GM18907 (cell line): ENCODE measurements around the gene PLEKHA4.
"Not testable (repeated sequence)": the region's sequence is repeated elsewhere in the genome, so short reads cannot be mapped to it uniquely, and the experiment has no call there.

Experiments
- ATAC-seq: cut with Tn5 transposase; IDR thresholded peaks from one replicate; pipeline ENCODE4 v1.9.1; 2021; ENCODE audit warnings: mild to moderate bottlenecking, moderate library complexity; ENCODE audit not compliant: unreplicated experiment

PLEKHA4 gene

DNA sequence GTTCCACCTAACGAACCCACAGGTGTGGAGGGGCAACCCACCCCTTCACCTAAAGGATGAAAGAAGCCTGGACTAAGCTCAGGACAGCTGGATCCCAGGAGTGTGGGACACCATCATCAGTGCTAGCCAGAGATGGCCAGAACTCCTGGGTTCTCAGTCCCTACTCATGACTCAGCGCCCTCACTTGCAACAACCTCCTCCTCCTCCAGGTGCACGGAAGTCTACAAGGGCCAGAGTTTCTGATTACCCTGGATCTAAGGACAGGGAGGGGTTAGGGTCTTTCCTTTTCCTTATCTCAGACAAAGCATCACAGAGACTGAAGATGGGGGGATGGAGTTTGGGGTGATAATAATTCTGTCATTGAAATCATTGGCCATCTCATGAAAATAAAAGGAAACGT, 22.1 kb upstream of the PLEKHA4 start:
- no peak for ATAC-seq

- ATAC-seq: not testable (repeated sequence)
These were observed 21.1 kb upstream of the PLEKHA4 start for GRCh38 chr19:48889496-48889895.

DNA sequence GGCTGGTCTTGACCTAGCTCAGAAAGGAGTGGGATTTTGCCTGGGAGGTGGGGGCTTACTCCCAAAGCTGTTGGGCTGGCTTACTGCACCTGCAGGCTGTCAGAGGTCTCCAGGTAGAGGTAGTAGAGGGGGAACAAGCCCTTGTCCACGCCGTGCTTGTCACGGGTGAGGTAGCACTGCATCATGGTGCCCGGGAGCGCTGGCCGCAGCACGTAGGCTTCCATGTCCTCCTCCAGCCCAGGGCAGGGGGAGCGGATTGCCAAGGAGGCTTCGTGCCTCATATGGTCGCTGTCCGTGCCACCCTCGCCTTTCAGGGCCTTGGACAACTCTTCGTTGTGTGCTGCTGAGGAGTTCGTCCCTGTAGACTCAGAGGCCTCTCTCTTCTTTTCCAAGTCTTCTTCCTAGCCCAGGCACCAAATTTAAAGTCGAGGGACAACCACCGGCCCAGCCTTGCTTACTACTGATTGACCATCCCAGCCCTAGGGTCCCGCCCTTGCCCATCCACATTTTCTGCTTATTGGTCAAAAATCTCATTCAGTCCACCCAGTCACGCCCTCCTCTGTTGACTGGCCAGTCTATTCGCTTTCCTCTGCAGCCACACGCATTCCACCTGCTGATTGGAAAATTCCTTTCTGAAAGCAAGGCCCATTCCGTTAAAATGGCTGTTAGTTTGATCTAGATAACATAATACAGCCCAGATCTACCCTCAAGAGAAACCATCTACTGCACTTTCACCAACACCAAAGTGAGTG, 19.6 kb upstream of the PLEKHA4 start:
- ATAC-seq: no peak

DNA sequence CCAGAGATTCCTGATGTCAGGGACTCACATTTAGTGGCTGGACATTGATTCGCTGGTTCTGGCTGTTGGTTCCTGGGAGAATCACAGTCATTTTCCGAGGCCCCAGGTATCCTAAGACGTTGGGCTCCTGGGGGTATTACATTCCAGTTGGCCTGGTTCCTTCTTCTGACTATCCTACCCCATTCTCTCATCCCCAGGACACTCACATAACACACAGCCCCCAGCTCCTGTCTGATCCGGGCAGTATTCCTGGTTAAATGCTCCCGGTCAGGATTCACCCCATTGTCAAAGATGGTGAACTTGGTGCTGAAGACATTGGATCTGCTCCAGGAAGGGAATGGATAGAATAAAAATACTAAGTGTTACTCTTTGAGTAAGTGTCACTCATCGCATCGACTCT, 15.3 kb upstream of the PLEKHA4 start:
- ATAC-seq: no peak

DNA sequence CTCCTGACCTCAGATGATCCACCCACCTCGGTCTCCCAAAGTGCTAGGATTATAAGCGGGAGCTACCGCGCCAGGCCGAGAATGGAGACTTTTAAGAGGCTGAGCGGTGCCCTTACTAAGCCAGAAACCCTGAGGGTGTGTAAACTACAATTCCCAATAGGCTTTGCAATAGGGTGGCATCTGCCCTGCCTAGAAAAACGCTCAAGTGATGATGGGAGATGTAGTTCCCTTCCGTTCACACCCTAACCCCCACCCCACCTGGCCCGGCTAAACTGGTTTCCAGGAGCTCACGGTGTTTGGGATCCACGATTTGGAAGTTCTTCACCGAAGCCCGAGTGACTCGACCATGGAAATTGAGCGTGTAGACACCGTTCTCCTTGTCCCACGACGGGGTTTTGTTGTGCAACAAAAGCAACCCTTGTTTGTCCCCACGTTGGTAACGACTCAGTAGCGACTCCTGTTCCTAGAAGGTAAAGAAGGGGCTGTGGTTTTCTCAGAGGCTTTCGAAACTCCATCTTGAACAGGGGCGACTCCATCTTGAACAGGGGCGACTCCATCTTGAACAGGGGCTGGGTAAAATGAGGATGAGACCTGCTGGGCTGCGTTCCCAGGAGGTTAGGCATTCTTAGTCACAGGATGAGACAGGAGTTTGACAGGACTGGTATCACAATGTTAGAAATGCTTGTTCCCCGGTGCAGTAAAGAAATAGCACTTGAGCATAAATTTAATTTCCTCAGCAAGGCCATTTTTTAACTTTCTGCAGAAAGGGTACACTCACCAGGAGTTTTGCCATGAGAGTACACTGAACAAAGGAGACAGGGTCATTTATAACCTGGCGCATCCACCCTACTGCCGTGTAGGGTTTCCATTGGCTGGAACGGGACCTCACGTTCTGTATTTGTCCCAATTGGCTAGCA, 13.6 kb upstream of the PLEKHA4 start:
- ATAC-seq: no peak

GRCh38 chr19:48879696-48880095, 11.3 kb upstream of the PLEKHA4 start:
- not testable (repeated sequence) for ATAC-seq

GRCh38 chr19:48879025-48879637, 10.7 kb upstream of the PLEKHA4 start:
- no peak for ATAC-seq

- ATAC-seq: no peak
These were observed 10.0 kb upstream of the PLEKHA4 start for GRCh38 chr19:48878196-48879024.

- no peak for ATAC-seq
These were observed 9.4 kb upstream of the PLEKHA4 start for GRCh38 chr19:48877855-48878195.

- ATAC-seq: not testable (repeated sequence)
These were observed 7.9 kb upstream of the PLEKHA4 start for GRCh38 chr19:48876043-48876981.

GRCh38 chr19:48874303-48875135, 6.1 kb upstream of the PLEKHA4 start:
- ATAC-seq: no peak

DNA sequence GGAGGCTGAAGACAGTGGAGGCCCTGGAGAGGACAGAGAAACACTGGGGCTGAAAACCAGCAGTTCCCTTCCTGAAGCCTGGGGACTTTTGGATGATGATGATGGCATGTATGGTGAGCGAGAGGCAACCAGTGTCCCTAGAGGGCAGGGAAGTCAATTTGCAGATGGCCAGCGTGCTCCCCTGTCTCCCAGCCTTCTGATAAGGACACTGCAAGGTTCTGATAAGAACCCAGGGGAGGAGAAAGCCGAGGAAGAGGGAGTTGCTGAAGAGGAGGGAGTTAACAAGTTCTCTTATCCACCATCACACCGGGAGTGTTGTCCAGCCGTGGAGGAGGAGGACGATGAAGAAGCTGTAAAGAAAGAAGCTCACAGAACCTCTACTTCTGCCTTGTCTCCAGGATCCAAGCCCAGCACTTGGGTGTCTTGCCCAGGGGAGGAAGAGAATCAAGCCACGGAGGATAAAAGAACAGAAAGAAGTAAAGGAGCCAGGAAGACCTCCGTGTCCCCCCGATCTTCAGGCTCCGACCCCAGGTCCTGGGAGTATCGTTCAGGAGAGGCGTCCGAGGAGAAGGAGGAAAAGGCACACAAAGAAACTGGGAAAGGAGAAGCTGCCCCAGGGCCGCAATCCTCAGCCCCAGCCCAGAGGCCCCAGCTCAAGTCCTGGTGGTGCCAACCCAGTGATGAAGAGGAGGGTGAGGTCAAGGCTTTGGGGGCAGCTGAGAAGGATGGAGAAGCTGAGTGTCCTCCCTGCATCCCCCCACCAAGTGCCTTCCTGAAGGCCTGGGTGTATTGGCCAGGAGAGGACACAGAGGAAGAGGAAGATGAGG, 5.3 kb upstream of the PLEKHA4 start:
- ATAC-seq: no peak

GRCh38 chr19:48872884-48873475, 4.6 kb upstream of the PLEKHA4 start:
- peak; percentile 36 for ATAC-seq

DNA sequence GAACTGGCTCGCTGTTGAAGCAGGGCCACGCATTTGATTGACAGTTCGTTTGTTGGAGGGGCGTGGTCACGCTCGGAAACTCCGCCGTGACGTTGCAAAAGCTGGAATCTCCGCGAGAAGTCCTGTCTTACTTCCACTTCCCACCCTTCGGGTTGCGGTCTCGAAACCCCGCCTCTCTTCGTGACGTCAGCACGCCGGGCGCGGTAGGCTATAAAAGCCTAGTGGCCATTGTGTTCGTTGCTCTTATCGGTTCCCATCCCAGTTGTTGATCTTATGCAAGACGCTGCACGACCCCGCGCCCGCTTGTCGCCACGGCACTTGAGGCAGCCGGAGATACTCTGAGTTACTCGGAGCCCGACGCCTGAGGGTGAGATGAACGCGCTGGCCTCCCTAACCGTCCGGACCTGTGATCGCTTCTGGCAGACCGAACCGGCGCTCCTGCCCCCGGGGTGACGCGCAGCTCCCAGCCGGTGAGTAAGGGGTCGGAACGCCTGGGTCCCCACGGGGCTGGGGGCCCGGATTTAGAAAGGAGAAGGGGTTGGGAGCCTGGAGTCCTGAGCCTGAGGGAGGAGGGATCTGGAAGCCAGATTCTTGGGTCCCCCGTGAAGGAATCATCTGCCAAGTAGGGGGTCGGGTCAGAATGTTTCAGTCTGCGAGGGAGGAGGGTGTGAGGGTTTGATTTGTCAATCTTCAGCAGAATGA, 3.9 kb upstream of the PLEKHA4 start, which contains the start of gene PPP1R15A:
PPP1R15A (plus strand) TSS at position 240 of the 702 bp plus-strand sequence. CDS start 813 bp downstream, outside the sequence.
- ATAC-seq: peak; percentile 52

- ATAC-seq: not testable (repeated sequence)
These were observed 3.2 kb upstream of the PLEKHA4 start for GRCh38 chr19:48871471-48872181.

GRCh38 chr19:48870048-48870447, 1.6 kb upstream of the PLEKHA4 start:
- ATAC-seq: no peak
